ENCODE data around the gene MYCBPAP. TPM values are rescaled to one million over a fixed set of nuclear protein-coding genes. Genes with fewer than 3 reads are reported as not detected.

MYCBPAP gene
- total RNA-seq, 4 donors from 2014 or later, result 0.38 to 2.3 (median 0.54) TPM

GRCh38 chr17:50482110-50482509, 26.1 kb upstream of the MYCBPAP start:
- H3K4me3 ChIP-seq (ENCODE audit: low read depth, poor library complexity, severe bottlenecking), result no peak overlapping the region
- WGBS, 2 donors, result 83 to 84% methylated on average over 12 to 23 of the region's 23 CpGs
- no peak for DNase-seq (ENCODE audit: low spot score in 2 of 2)
- intact Hi-C loops (cut with DNase I; ENCODE audit: low total_unique reads), result loop anchor here (5.0 to 10.0 kb wide), 3 partner anchors 53 to 215 kb away; partner anchors contain the start of gene EPN3
- TF ChIP-seq CTCF (IDR thresholded peaks at IDR 0.05), result no peak
- TF ChIP-seq POLR2A (IDR thresholded peaks at IDR 0.05), result no peak

- intact Hi-C loops (cut with DNase I; ENCODE audit: low total_unique reads), result loop anchor here (5.0 to 10.0 kb wide), 3 partner anchors 52 to 215 kb away; partner anchors contain the start of gene EPN3
- no peak overlapping the region for H3K4me3 ChIP-seq (ENCODE audit: low read depth, poor library complexity, severe bottlenecking)
- no peak for TF ChIP-seq POLR2A (IDR thresholded peaks at IDR 0.05)
- TF ChIP-seq CTCF (IDR thresholded peaks at IDR 0.05), result peak in 1 of 3 donors; percentile 92
- WGBS, 2 donors, result 5 to 10% methylated on average over 7 of the region's 7 CpGs
- DNase-seq (ENCODE audit: low spot score in 2 of 2), result peak; percentile 94 to 99
Measured at GRCh38 chr17:50482516-50482915, 25.7 kb upstream of the MYCBPAP start.

GRCh38 chr17:50483266-50483665, 25.0 kb upstream of the MYCBPAP start:
- DNase-seq (ENCODE audit: low spot score in 2 of 2), result no peak
- intact Hi-C loops (cut with DNase I; ENCODE audit: low total_unique reads), result loop anchor here (5.0 to 10.0 kb wide), 3 partner anchors 52 to 214 kb away; partner anchors contain the start of gene EPN3
- no peak for TF ChIP-seq POLR2A (IDR thresholded peaks at IDR 0.05)
- TF ChIP-seq CTCF (IDR thresholded peaks at IDR 0.05), result no peak
- H3K4me3 ChIP-seq (ENCODE audit: low read depth, poor library complexity, severe bottlenecking), result no peak overlapping the region
- 60 to 63% methylated on average over 5 of the region's 5 CpGs for WGBS, 2 donors

GRCh38 chr17:50484386-50485155, 23.7 kb upstream of the MYCBPAP start:
- intact Hi-C loops (cut with DNase I; ENCODE audit: low total_unique reads), result loop anchor here (5.0 to 10.0 kb wide), 3 partner anchors 50 to 213 kb away; partner anchors contain the start of gene EPN3
- no peak for TF ChIP-seq POLR2A (IDR thresholded peaks at IDR 0.05)
- TF ChIP-seq CTCF (IDR thresholded peaks at IDR 0.05), result no peak
- no peak overlapping the region for H3K4me3 ChIP-seq (ENCODE audit: low read depth, poor library complexity, severe bottlenecking)
- no peak for DNase-seq (ENCODE audit: low spot score in 2 of 2)
- WGBS, 2 donors, result 93% methylated on average over 11 of the region's 11 CpGs

GRCh38 chr17:50487213-50488096, 20.8 kb upstream of the MYCBPAP start:
- TF ChIP-seq CTCF (IDR thresholded peaks at IDR 0.05) (no peak), POLR2A (IDR thresholded peaks at IDR 0.05) (no peak)
- DNase-seq (ENCODE audit: low spot score in 2 of 2), result peak in 1 of 2 donors; percentile 62
- H3K4me3 ChIP-seq (ENCODE audit: low read depth, poor library complexity, severe bottlenecking), result no peak overlapping the region
- WGBS, 2 donors, result 44 to 50% methylated on average over 16 to 17 of the region's 17 CpGs
- intact Hi-C loops (cut with DNase I; ENCODE audit: low total_unique reads), result loop anchor here (10.0 kb wide), 2 partner anchors 47 to 137 kb away; partner anchors contain the start of gene EPN3

All from lower leg skin (tissue), 4 donors.